Lung microvascular endothelial cell (primary cell): ENCODE measurements around the gene PGP. TPM values are rescaled to one million over a fixed set of nuclear protein-coding genes. Genes with fewer than 3 reads are reported as not detected.
A peak's percentile ranks its signal among the peaks of the same experiment; 100 is the strongest.
"Not testable (repeated sequence)": the region's sequence is repeated elsewhere in the genome, so short reads cannot be mapped to it uniquely, and the experiment has no call there.

Experiments used
- DNase-seq, 2 donors: peaks; one replicate each; pipeline versions ENCODE4 v3.0.0 to v3.0.0-alpha.2; 2010; ENCODE audit warnings: low read depth in 2 of 2
- total RNA-seq: library from RNA; depleted of rRNA; stranded (reverse); fragments of >200 nt; gene quantifications from 2 replicates; pipeline ENCODE4 v1.2.1, GENCODE V29; 2014

Gene PGP
- total RNA-seq, 1 donor from 2014 or later, result 11.5 TPM

GRCh38 chr16:2223221-2223941 is 8.7 kb upstream of the PGP start, which contains the start of gene E4F1:
TSS of gene E4F1 (plus strand) at chr16:2223591. CDS start at chr16:2223614, 23 bp downstream.
- peak; percentile 100 for DNase-seq

GRCh38 chr16:2216330-2216729 is 1.7 kb upstream of the PGP start:
- DNase-seq, result no peak

GRCh38 chr16:2213817-2214718 is 572 bp downstream of the PGP start:
- DNase-seq, result peak; percentile 23 to 42

DNA sequence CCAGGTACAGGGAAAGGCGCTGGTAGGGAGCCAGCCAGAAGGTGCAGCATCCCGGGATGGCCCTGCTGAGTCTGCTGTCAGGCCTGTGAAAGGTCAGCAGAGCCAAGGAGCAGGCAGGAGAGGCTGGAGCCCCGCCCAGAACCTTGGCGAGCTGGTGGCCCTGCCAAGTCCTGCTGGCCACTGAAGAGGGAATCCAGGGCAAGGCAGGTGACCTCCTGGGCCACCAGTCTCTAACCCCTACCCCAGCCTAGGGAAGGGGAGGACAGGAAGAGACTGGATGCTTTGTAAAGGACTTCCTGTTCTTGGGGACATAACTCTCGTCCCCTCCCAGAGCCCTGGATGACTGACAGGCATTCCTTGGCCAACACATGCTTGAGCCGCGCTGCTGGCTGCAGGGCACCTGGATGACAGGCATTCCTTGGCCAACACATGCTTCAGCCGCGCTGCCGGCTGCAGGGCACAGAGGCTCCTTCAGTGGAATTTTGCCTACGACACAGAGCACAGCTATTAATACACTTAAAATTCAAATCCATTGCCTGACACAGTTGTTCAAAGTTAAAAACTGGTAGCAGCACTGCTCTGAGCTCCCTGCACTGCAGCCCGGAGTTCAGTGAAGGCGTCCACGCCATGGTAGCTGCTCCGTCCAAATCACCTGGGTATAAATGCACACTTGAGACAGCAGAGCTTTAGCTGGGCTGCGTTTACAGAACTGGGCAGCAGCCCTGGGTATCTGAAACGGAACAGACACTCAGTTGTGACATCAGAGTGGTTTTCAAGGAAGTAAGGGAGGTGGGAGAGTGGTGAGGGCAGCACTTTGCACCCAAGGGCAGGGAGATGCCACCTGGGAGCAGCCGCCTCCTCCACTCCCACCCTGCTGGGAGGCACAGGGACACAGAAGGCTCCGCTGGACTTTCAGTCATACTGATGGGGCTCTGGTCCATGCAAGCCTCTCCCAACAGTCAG is 2.0 kb downstream of the PGP start:
- DNase-seq, result no peak

- no peak for DNase-seq
These were observed 2.7 kb downstream of the PGP start for GRCh38 chr16:2211923-2212347.

GRCh38 chr16:2210386-2211365 is 4.0 kb downstream of the PGP start, which contains the start of gene BRICD5:
TSS of gene BRICD5 (minus strand) at chr16:2210863. CDS start at chr16:2210833, 30 bp downstream.
- no peak for DNase-seq

DNA sequence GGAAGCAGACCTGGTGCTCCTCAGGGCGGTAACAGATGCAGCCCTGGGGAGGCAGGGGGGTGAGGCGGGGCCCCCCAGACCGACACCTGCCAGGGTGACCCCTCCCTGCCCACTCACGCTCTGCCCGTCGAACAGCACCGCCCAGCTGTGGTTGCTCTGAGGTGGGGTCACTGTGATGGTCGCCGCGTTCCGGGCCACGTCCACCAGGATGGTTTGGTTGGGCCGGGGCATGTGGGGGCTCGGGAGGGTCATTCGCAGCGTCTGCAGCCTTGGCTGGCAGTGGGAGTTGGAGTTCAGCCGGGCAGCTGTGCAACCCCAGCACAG is 4.7 kb downstream of the PGP start:
- no peak for DNase-seq

DNA sequence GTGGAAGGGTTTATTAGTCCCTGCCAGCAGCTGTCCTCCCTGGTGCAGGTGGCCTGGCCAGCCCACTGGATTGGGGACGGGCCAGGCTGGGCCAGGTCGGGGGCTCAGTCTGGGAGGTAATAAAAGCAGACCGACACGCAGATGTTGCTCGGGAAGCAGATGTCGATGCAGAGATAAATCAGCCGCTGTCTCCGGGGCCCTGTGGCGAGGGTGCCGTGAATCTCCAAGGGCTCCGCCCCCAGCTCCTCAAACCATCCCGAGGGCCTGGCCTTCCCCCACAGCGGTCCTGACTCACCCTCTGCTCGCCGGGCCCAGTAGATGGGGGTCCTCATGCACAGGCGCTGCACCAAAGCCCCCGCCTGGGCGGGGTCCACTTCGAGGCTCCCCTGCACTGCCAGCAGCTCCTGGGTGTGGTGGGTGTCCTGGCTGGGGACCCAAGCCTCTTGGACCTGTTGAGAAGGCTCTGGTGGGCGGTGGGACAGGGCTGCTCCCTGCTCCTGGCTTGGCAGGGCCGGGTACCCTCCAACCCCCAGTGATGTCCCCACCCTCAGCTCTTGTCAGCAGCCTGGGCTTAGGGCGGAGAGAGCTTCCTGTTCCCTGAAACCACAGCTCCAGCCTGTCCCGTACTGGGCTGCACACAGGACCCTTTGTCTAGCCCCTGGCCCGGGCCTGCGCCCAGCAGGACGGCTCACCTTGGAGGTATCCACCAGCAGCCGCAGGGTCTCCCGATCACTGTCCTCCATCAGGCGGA is 5.2 kb downstream of the PGP start:
- DNase-seq, result no peak

- DNase-seq, result no peak
These were observed 5.9 kb downstream of the PGP start for GRCh38 chr16:2208772-2209171.

DNA sequence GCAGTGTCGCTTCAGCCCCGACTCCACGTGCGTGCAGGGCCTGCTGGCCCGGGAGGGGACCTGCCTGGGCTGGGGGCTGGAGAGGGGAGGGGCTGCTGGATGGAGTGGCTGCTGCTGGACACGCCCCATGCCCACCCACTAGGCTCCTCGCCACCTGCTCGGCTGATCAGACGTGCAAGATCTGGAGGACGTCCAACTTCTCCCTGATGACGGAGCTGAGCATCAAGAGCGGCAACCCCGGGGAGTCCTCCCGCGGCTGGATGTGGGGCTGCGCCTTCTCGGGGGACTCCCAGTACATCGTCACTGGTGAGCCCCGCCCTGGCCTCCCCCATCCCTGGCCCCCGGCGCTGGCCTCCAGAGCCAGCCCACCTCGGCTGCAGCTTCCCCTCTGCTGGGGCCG is 6.3 kb downstream of the PGP start:
- no peak for DNase-seq

- no peak for DNase-seq
These were observed 6.8 kb downstream of the PGP start for GRCh38 chr16:2207872-2208271.

- DNase-seq, result no peak
These were observed 7.7 kb downstream of the PGP start for GRCh38 chr16:2206780-2207433.

GRCh38 chr16:2206420-2206779 is 8.2 kb downstream of the PGP start:
- no peak for DNase-seq

DNA sequence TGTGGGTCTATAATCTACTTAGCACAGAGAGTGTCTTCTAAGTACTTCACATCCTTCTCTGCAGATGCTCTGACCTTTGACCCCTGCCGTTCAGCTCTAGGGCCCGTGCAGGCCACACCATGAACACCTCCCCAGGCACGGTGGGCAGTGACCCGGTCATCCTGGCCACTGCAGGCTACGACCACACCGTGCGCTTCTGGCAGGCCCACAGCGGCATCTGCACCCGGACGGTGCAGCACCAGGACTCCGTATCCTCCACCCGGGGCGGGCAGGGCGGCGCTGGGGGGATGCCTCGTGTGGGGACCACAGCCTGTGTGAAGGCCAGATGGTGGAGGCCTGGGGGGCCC is 8.7 kb downstream of the PGP start:
- no peak for DNase-seq

- DNase-seq, result peak; percentile 87 to 93
These were observed 9.3 kb downstream of the PGP start, which contains the start of gene MLST8 for GRCh38 chr16:2205104-2205966. TSS of gene MLST8 (plus strand) at chr16:2205454. CDS start at chr16:2206086, 632 bp downstream.

- no peak for DNase-seq
These were observed 10.1 kb downstream of the PGP start for GRCh38 chr16:2204416-2205103.

DNA sequence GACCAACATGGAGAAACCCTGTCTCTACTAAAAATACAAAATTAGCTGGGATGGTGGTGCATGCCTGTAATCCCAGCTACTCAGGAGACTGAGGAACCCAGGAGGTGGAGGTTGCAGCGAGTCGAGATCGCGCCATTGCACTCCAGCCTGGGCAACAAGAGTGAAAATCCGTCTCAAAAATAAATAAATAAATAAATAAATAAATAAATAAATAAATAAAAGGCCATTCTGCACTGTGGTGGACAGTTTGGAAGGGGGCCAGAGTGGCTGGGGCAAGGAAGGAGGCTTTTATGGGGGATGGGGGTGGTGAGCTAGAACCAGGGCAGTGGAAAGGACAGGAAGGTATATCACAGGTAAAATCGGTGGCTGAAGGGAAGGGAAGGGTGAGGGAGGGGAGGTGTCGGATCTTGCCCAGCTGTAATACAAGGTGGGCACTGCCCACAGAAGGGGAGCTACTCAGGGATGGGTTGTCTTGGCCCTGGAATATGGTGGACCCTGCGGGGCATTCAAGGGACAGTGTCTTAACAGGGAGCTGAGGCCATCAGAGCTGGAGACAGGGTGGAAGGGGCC is 11.4 kb downstream of the PGP start:
- not testable (repeated sequence) for DNase-seq
